ENCODE measurements around the gene HSD3B7.

DNA sequence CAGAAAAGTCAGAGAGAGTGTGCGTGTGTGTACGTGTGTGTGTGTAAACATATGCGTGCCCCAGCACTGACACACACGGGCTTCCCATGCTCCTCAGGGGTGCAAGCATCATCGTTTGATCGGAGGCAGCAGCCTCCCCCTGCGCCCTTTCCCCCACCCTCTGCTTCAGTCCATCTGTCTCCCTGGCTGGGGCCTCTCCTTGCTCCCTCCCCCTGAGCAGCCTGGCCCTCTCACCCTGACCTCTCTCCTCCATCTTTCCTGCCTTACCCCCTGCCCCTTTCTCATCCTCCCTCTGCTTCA is 21.0 kb downstream of the HSD3B7 start:
- TF ChIP-seq, protein P1, sequence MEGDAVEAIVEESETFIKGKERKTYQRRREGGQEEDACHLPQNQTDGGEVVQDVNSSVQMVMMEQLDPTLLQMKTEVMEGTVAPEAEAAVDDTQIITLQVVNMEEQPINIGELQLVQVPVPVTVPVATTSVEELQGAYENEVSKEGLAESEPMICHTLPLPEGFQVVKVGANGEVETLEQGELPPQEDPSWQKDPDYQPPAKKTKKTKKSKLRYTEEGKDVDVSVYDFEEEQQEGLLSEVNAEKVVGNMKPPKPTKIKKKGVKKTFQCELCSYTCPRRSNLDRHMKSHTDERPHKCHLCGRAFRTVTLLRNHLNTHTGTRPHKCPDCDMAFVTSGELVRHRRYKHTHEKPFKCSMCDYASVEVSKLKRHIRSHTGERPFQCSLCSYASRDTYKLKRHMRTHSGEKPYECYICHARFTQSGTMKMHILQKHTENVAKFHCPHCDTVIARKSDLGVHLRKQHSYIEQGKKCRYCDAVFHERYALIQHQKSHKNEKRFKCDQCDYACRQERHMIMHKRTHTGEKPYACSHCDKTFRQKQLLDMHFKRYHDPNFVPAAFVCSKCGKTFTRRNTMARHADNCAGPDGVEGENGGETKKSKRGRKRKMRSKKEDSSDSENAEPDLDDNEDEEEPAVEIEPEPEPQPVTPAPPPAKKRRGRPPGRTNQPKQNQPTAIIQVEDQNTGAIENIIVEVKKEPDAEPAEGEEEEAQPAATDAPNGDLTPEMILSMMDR (IDR thresholded peaks at IDR 0.05; ENCODE audit: low read length) = no peak
- no peak for TF ChIP-seq EZH2 (IDR thresholded peaks at IDR 0.05; ENCODE audit: borderline replicate concordance, low read length)
